Activated T-helper 9 cell treated with anti-CD3 and anti-CD28 coated beads, Interleukin-2, amount 50 U/mL, for 16 hours (primary cell): ENCODE measurements around the gene PALMD.

Source experiments
- DNase-seq: peaks from one replicate; pipeline ENCODE4 v3.0.0-alpha.2; 2020; ENCODE audit warnings: low read depth

The PALMD gene

GRCh38 chr1:99700020-99700419 is 54.1 kb downstream of the PALMD start:
- DNase-seq, result no peak

- DNase-seq, result no peak
These were observed 56.3 kb downstream of the PALMD start for GRCh38 chr1:99702221-99702620.

- DNase-seq, result no peak
These were observed 58.5 kb downstream of the PALMD start for GRCh38 chr1:99704356-99704816.

GRCh38 chr1:99705385-99705784 is 59.5 kb downstream of the PALMD start:
- DNase-seq, result no peak

GRCh38 chr1:99707535-99708142 is 61.7 kb downstream of the PALMD start:
- peak; percentile 19 for DNase-seq

GRCh38 chr1:99710994-99711393 is 65.1 kb downstream of the PALMD start:
- no peak for DNase-seq

GRCh38 chr1:99713006-99713405 is 67.1 kb downstream of the PALMD start:
- DNase-seq, result no peak

- DNase-seq, result no peak
These were observed 71.1 kb downstream of the PALMD start for GRCh38 chr1:99717005-99717404.

GRCh38 chr1:99723251-99723650 is 77.3 kb downstream of the PALMD start:
- DNase-seq, result no peak

- DNase-seq, result no peak
These were observed 80.1 kb downstream of the PALMD start for GRCh38 chr1:99725996-99726395.

- DNase-seq, result no peak
These were observed 80.5 kb downstream of the PALMD start for GRCh38 chr1:99726407-99726806.

GRCh38 chr1:99726818-99727217 is 80.9 kb downstream of the PALMD start:
- no peak for DNase-seq

- DNase-seq, result no peak
These were observed 81.8 kb downstream of the PALMD start for GRCh38 chr1:99727575-99728185.

- DNase-seq, result no peak
These were observed 82.8 kb downstream of the PALMD start for GRCh38 chr1:99728494-99729235.

- DNase-seq, result no peak
These were observed 85.5 kb downstream of the PALMD start for GRCh38 chr1:99731384-99731783.

GRCh38 chr1:99735852-99736251 is 89.9 kb downstream of the PALMD start:
- DNase-seq, result no peak

- DNase-seq, result no peak
These were observed 91.1 kb downstream of the PALMD start for GRCh38 chr1:99737016-99737415.

- DNase-seq, result no peak
These were observed 93.0 kb downstream of the PALMD start for GRCh38 chr1:99738858-99739465.

GRCh38 chr1:99740141-99740540 is 94.2 kb downstream of the PALMD start:
- no peak for DNase-seq
